Stimulated activated CD4-positive, alpha-beta T cell treated with anti-CD3 and anti-CD28 coated beads, Interleukin-12 subunit alpha, Interleukin-12 subunit beta, amount 100 ng/mL, for 4 hours (primary cell): ENCODE data around the gene SETD1A.
A peak's percentile ranks its signal among the peaks of the same experiment; 100 is the strongest.

Source experiments
- DNase-seq: peaks from one replicate; pipeline ENCODE4 v3.0.0-alpha.2; 2020

Gene SETD1A

GRCh38 chr16:30983898-30984610 is 26.5 kb downstream of the SETD1A start:
- DNase-seq = no peak

- DNase-seq = peak; percentile 84
Measured at GRCh38 chr16:30984669-30985400, 27.3 kb downstream of the SETD1A start, which contains the start of gene HSD3B7. TSS of gene HSD3B7 (plus strand) at chr16:30985207. CDS start at chr16:30985659, 452 bp downstream.

- DNase-seq = no peak
Measured at GRCh38 chr16:30985401-30986128, 28.0 kb downstream of the SETD1A start.

GRCh38 chr16:30986129-30986991 is 28.8 kb downstream of the SETD1A start:
- no peak for DNase-seq

GRCh38 chr16:30987581-30988190 is 30.1 kb downstream of the SETD1A start:
- DNase-seq = no peak

GRCh38 chr16:30989469-30990047 is 32.0 kb downstream of the SETD1A start:
- no peak for DNase-seq

- DNase-seq = no peak
Measured at GRCh38 chr16:30990105-30990504, 32.6 kb downstream of the SETD1A start.

- no peak for DNase-seq
Measured at GRCh38 chr16:30991052-30991451, 33.5 kb downstream of the SETD1A start.

GRCh38 chr16:30992276-30992780 is 34.8 kb downstream of the SETD1A start:
- DNase-seq = no peak

- no peak for DNase-seq
Measured at GRCh38 chr16:30992931-30993816, 35.6 kb downstream of the SETD1A start.

GRCh38 chr16:30995927-30996323 is 38.4 kb downstream of the SETD1A start:
- no peak for DNase-seq

GRCh38 chr16:30996324-30996984 is 38.9 kb downstream of the SETD1A start:
- DNase-seq = no peak

GRCh38 chr16:30996985-30997724 is 39.6 kb downstream of the SETD1A start:
- peak; percentile 88 for DNase-seq

GRCh38 chr16:30997725-30998711 is 40.5 kb downstream of the SETD1A start:
- no peak for DNase-seq

GRCh38 chr16:30998852-30999761 is 41.6 kb downstream of the SETD1A start:
- no peak for DNase-seq

GRCh38 chr16:31000671-31001382 is 43.3 kb downstream of the SETD1A start:
- no peak for DNase-seq
